ENCODE measurements around the gene FBXL19. TPM values are rescaled to one million over a fixed set of nuclear protein-coding genes. Genes with fewer than 3 reads are reported as not detected.
A peak's percentile ranks its signal among the peaks of the same experiment; 100 is the strongest.

Gene FBXL19
- total RNA-seq, 2 donors from 2014 or later: 21.9 to 44.8 TPM

DNA sequence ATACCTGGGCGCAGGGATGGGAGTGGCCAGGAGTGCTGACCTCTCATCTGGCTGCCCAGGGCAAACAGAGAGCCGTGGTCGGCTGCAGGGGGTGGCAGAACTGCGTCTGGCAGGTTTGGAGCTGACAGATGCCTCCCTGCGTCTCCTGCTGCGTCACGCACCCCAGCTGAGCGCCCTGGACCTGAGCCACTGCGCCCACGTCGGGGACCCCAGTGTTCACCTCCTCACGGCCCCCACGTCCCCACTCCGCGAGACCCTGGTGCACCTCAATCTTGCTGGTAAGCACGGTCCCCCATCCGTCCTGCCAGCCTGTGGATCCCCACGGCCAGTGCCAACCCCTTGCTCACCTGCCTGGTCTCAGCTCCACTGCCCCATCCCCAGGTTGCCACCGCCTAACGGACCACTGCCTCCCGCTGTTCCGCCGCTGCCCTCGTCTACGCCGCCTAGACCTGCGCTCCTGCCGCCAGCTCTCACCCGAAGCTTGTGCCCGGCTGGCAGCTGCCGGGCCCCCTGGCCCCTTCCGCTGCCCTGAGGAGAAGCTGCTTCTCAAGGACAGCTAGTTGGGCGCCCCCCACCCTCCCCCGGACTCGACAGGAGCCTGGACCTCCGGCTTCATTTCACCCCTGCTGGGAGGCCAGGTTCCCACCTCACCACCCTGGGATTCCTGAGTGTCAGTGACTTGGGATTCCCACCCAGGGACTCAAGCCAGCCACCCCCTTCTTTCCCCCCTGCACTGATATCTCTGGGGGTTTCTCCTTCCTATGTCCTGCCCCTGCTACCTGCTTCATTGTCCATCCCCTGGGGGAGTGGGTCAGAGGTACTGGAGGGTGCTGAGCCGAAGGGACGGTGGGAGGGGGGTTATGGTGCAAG is 23.5 kb downstream of the FBXL19 start:
- no peak for TF ChIP-seq CTCF (IDR thresholded peaks at IDR 0.05)
- Histone ChIP-seq H3K4me3 (no peak overlapping the region), H3K27me3 (no peaks in the 10 kb centered on the region), H3K9me3 (no peaks in the 10 kb centered on the region), H3K27ac (no peak overlapping the region), H3K36me3 (no peaks in the 10 kb centered on the region), H3K9ac (ENCODE audit: low read depth in 2 of 2, low read length in 2 of 2) (no peak overlapping the region), H3K4me1 (peaks cover 22% of the 10 kb centered on the region)
- no peak for DNase-seq
- intact Hi-C loops (cut with DNase I): no loop called here

DNA sequence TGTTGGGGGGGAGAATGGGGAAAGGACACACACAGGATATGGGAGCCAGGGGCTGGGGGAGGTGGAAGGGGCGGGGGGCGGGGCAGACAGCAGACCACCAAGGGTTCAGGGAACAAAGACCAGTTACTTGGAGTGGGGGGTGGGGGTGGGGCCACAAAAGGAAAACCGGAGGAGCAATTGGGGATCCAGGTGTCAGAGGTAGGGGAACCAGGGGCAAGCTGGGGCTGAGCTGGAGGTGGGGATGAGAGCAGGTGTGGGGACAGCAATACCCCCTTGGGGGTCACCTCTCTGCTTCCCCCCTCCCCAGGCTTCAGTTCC is 24.1 kb downstream of the FBXL19 start:
- Histone ChIP-seq H3K36me3 (no peaks in the 10 kb centered on the region), H3K4me3 (no peak overlapping the region), H3K9ac (ENCODE audit: low read depth in 2 of 2, low read length in 2 of 2) (peak overlapping the region in 1 of 2 donors; percentile 19), H3K27me3 (no peaks in the 10 kb centered on the region), H3K27ac (no peak overlapping the region), H3K4me1 (peaks cover 16% of the 10 kb centered on the region), H3K9me3 (no peaks in the 10 kb centered on the region)
- intact Hi-C loops (cut with DNase I): no loop called here
- TF ChIP-seq CTCF (IDR thresholded peaks at IDR 0.05): no peak
- DNase-seq: no peak

DNA sequence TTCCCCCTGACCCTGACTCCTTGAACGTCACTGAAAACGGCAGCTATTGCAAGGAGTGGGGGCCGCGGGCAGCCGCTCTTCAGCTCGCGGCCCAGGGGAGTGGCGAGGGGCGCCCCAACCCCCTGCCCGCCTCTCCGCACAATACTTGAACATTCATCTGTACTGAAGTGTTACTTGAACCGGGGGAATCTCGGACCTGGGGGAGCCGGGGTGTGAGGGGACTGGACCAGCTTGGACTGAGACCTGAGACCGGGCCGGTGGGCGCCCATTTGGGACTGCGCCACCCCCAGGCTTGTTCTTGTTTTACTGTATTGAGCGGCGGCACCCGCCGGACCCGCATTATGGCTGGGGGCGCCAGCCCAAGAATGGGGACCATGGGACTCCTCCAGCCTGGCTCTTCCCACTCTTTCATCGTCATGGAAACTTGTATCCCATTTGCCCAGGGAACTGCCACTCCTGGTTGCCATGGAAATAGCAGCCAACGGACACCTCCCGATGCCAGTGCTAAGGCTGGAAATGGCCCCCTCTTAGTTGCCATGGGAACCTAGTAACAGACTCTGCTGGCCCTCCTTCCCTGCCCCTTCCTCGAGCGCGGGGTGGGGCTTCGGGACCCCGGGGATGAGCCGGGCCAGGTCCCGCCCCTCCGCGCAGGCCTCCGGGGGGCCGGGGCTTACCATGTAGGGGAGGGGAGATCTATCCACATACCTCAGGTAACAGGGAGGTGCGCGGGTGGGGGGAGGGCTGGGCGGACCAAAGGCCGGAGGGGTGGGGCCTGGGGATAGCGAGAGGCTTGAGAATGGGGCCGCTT is 24.7 kb downstream of the FBXL19 start:
- H3K9me3 ChIP-seq: no peaks in the 10 kb centered on the region
- H3K4me1 ChIP-seq: peaks cover 12% of the 10 kb centered on the region
- peak overlapping the region; percentile 94 for H3K27ac ChIP-seq
- no peaks in the 10 kb centered on the region for H3K36me3 ChIP-seq
- DNase-seq: peak; percentile 89
- no peaks in the 10 kb centered on the region for H3K27me3 ChIP-seq
- intact Hi-C loops (cut with DNase I): no loop called here
- peak overlapping the region; percentile 90 for H3K4me3 ChIP-seq
- H3K9ac ChIP-seq (ENCODE audit: low read depth in 2 of 2, low read length in 2 of 2): peak overlapping the region; percentile 26 to 86
- TF ChIP-seq CTCF (IDR thresholded peaks at IDR 0.05): no peak

- DNase-seq: peak; percentile 83
- Histone ChIP-seq H3K4me3 (peak within 1 kb of the TSS; percentile 90), H3K9ac (ENCODE audit: low read depth in 2 of 2, low read length in 2 of 2) (peak within 1 kb of the TSS; percentile 86 to 91), H3K9me3 (no peaks in the 10 kb centered on the region), H3K36me3 (no peaks in the 10 kb centered on the region), H3K27ac (peak within 1 kb of the TSS; percentile 94), H3K4me1 (peaks cover 12% of the 10 kb centered on the region), H3K27me3 (no peaks in the 10 kb centered on the region)
- intact Hi-C loops (cut with DNase I): no loop called here
- TF ChIP-seq CTCF (IDR thresholded peaks at IDR 0.05): no peak
Observed at GRCh38 chr16:30948667-30949649, 25.6 kb downstream of the FBXL19 start, which contains the start of gene ORAI3. ORAI3 (plus strand) TSS chr16:30949068; CDS start chr16:30949290, 222 bp downstream.

All from colonic mucosa (tissue), 4 donors.